NCI-H524 (cell line): ENCODE data around the gene XG.
"Not testable (repeated sequence)": the region's sequence is repeated elsewhere in the genome, so short reads cannot be mapped to it uniquely, and the experiment has no call there.

Experiments
- DNase-seq, 2 experiments: peaks; one replicate each; lab custom pipeline; 2025; lab: John Stamatoyannopoulos, UW

The XG gene, protein sequence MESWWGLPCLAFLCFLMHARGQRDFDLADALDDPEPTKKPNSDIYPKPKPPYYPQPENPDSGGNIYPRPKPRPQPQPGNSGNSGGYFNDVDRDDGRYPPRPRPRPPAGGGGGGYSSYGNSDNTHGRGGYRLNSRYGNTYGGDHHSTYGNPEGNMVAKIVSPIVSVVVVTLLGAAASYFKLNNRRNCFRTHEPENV

DNA sequence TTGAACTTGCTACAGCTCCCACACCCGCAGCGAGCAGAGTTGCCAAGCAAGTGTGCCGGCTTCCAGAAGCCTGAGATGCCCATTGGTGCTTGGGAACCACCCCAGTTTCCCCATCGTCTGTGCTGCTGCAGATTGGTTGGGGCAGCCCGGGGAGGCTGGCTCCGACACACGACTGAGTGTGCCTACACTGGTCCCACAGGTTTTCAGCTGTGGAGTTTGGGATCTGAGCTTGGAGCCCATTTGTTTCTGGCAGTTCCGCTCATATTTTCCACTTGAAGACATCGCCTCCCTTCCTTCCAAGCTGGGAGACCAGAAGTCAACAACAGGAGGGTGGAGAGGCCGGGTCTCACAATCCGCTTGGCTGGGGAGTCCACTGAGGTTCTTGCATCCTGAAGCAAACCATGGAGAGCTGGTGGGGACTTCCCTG is at the start of gene XG:
Gene XG (plus strand): TSS at position 167 of the 427 bp plus-strand sequence. CDS start 235 bp downstream, at position 402.
- not testable (repeated sequence) for DNase-seq

DNA sequence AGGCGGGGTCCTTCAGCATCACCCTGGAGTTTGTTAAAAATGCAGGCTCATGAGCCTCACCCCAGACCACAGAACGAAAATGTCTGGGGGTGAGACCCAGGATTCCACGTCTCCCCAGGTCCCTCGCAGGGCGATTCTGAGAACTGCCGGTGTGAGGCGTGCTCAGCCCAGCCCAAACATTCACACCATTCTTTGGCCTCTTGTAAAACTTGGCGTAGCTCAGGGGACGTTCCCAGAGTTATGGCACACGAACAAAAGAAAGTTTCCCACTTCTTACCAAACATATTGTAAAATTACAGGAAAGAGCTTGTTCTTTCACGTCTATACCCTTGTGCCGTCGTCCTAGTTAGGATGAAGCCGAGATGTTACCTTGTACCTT is 47.9 kb upstream of the XG start:
- DNase-seq, result no peak

DNA sequence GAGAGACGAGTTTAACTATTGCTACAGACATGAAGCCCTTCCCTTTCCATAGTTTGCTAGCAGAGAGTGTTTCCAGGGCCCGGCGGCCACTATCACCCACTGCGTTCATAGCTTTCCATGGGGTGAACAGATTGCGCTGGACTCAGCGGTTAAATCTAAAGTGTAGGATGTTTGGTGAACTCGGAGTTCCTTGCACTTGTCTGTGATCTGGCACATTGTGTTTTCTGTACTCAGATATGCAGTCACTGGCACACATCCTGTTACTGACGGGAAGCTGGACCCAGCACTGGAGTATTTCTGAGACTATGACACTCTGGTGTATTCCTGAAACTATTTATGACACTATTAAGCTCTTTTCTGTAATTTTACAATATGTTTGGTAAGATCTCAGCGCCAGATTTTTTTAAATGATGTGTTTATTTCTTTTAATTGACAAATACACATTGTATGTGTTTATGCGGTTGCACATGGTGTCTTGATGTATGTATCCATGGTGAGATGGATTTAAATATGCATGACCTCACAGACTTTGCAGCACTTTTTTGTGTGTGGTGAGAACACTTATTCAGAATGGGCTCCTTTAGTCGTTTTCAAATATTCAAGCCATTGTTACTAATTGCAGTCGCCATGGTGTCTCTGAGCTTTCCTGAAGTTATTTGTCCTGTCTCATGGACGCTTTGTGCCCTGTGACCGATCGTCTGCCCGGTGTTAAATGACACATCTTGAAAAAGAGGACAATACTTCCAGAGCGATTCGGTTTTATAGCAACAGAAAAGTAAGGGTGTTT is 46.6 kb upstream of the XG start:
- no peak for DNase-seq

DNA sequence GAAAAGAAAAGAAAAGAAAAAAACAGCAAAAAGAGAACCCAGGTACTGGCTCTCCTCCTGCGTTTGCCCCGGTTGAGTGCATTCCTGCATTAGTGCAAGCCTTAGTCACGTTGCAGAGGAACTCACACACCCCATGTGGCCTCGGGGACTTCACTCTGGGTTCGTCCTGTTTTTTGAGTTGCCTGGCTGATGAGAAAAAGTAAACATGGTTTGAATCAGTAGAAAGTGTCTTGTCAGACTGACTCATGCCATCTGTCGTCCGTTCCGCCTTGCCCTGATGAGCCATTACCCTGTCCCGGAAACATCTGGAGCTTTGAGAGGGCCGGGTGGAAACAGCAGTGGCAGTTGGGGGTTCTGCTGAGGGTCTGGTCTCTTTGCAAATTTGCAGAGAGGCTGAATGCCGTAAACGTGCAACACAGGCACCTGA is 44.5 kb upstream of the XG start:
- DNase-seq, result no peak

DNA sequence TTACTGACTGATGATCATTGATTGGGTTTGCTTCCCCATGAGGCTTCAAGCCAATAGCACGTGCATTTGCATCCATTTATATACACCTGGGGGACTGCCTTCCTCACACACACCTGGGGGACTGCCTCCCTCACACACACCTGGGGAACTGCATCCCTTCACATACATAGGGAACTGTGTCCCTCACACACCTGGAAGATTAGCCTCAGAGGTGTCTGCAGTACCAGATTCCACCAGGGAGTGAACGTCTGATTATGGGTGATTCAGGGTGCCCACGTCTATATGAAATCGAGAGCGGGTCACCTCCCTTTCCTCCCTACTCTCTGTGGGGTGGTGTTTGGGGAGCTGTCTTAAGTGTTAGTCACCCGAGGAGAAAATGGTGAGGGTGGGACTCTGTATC is 43.8 kb upstream of the XG start:
- DNase-seq, result no peak

DNA sequence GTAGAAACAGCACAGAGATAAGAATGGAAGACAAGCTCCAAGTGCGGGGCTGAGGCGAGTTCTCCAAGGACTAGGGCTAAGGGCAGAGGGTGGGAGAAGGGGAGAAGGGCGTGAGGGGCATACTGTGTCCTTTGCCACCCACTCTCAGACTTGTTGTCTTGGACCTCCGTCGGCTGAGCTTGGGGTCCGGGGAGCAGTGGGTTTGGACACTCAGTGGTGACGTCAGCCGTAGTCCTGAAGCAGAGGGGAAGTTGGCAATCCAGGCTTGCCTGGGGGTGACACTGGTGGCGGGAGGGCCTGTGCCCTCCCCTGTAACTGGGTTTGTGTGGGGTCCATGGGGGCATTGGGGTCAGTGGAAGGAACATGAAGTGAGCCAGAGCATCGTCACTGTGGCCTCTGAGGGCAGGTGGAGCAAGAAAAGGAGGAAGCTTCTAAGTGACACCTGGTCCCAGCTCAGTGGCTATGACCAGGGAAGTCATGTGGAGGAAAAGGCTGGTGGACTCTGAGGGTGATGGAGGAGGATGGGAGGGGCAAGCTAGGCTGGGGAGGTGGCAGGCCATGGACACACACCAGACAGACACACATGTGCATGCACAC is 43.1 kb upstream of the XG start:
- no peak for DNase-seq

DNA sequence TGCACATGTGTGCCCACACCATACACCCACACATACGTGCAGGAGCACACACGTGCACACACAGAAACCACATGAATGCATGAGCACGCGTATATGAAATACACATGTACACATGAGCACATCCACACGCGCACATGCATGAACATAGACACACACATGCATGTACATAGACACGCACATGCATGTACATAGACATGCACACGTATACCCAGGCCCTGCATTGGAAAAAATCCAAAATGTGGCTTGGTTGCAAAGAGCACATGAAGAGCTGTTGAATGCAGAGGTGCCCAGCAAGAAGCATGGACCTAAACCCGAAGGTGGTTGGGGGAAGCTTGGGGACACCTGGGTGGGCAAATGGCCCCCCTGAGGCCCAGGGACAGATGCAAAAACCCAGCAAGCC is 42.3 kb upstream of the XG start:
- DNase-seq, result no peak

DNA sequence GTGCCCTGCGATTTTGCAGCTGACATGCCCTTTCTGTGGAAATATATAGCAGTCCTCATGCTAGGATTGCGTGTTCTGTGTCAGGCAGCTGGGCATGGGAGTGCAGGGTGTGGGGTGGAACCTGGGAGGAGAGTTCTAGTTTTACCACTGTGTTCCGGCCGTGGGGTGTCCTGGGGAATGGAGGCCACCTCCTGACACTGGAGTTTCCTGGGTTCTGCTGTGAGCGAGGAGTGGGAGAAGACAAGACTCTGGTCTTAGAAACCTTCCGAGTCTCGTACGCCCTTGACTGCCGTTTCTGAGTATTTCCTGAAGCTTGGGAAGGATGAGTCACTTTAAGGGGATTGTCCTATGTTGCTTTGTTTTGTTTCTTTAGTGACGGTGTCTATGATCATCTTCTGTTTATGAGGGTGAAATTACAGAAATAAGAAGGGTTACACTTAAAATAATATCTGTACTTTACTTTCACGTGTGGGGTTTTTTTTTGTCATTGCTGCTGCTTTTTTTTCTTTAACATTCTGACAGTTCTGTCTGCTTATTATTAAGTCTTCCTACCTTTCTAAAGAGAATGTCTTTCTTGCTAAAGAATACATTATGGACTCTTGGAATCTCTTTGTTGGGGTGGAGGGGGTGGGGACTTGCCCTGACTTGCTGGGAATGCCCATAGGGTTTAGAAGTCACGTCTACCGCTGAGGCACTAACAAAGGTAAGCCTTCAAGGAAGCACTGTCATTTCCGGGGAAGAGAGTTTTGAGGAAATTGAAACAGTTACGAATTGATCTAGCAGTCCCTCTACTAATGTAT is 41.6 kb upstream of the XG start:
- no peak for DNase-seq

DNA sequence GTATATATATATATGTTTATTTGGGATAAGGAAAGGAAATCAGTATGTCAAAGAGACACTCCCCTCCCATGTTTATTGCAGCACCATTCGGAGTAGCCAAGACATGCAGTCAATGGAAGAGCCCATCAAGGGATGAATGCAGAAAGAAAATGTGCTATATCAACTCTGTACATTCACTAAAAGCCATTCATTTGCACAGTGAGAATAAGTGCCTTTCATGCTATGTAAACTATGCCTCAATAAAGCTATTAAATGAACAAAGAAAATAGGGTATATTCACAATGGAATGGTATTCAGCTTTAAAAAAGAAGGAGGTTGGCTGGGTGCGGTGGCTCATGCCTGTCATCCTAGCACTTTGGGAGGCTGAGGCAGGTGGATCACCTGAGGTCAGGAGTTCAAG is 40.4 kb upstream of the XG start:
- no peak for DNase-seq

DNA sequence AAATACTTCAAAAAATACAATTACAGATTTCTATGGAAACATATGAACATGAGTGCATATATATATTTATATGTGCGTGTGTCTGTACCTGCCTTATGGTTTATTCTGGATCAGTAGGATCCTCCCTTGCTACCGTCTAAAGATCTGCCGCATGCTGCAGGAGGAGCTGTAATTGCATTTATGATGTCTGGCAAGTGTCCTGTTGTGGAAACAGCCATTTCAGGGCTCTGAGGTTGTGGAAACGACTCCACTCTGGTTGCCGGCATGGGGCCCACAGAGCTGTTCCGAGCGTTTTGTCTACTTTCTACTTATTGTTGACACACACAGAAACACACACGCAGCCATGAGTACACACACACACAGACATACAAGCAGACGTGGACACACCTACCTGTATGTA is 39.4 kb upstream of the XG start:
- no peak for DNase-seq

DNA sequence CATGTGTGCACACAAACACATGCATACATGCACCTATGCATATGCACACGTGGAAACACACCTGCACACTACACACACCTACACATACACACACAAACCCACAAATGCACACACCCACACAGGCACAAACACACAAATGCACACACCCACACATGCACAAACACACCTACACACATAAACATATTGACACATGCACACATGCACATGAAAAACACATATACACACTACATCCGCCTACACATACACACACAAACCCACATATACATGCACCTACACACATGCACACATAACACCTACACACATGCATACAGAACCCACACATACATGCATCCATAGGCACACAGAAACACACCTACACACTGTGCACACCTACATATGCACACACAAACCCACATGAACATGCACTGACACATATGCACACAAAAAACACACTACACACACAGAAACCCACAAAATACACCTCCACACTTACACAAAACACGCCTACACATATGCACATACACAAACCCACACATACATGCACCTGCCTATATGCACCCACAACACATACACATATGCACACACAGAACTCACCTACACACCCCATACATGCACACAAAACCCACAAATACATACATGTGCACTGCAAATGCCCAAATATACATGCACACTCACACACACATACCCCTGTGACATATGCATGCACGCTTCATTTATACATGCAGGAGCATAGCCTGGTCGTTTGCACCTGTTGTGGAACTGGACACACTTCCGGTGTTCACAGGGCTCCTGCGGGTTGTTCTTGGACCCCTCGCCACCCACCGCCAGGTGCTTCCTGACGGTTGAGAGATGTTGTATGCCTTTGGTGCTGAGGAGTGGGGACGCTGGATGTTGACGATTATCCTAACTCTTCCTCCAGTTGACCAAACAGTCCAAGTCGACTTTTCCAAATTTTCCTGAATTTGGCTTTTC is 38.7 kb upstream of the XG start:
- no peak for DNase-seq

DNA sequence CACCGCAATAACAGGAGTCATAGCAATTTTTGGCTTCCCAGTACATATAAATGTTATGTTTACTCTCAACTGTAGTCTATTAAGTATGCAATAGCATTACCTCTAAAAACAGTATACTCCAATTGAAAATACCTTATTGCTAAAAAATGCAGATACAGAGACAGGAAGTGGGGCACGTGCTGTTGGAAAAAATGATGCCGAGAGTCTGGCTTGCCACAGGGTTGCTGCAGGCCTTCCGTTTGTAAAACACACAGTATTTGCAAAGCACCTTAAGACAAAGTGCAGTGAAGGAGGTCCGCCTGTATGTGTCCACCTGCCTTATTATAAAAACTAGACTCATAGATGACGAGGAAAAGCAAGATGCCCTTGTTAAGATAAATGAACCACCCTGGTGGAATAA is 37.3 kb upstream of the XG start:
- DNase-seq, result no peak

DNA sequence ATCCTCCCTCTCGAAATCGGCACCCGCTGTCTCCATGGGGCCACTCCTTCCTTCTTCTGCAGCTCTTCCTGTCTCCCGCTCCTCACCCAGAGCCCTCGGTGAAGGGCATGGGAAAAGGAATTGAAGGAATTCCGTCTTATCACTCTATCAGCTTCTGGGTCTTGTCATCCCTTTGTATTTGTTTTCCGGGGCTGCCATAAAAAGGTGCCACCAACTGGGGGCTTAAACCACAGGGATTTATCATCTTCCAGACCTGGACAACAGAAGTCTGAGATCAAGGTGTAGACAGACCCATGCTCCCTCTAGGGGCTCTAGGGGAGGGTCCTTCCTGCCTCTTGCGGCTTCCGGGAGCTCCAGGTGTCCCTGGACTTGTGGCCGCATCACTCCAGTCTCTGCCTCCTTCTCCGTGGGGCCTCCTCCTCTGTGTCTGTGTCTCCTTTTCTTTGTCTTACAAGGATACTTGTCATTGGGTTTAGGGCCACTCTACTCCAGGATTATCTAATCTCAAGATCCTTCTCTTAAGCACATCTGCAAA is 36.7 kb upstream of the XG start:
- no peak for DNase-seq

DNA sequence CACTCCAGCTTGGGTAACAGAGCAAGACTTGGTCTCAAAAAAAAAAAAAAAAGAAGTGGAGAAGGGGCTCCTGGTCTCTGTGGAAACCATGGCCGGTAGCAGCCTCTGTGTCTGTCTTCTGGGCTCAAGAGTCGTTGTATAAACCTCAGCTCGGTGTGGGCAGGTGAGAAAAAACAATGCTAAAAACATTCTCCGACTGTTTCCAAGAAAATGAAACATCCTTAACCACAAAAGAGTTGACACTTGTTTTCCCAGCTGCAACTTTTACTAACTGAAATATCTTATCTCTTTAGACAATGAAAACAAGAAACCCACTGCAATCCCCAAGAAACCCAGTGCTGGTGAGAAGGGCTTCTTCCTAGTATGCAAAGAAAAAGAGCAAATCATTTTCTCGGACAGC is 34.5 kb upstream of the XG start:
- no peak for DNase-seq

DNA sequence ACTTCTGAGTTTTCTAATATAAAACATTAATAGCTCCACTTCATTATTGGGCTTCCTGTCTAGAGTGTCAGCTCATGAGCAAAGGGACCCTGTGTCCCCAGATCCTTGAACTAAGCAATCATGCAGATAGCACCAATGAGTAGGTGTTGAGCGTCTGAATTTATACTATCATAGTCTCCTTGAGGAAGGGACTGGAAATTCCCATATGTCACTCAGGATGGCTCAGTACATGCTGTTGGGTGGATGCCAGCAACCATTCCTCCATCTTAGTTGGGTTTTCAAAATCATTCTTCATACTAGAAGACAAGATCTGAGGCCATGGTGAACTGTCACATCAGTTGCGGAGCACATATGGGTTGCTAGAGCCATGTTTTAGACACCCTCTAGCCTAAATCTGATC is 33.0 kb upstream of the XG start:
- no peak for DNase-seq

DNA sequence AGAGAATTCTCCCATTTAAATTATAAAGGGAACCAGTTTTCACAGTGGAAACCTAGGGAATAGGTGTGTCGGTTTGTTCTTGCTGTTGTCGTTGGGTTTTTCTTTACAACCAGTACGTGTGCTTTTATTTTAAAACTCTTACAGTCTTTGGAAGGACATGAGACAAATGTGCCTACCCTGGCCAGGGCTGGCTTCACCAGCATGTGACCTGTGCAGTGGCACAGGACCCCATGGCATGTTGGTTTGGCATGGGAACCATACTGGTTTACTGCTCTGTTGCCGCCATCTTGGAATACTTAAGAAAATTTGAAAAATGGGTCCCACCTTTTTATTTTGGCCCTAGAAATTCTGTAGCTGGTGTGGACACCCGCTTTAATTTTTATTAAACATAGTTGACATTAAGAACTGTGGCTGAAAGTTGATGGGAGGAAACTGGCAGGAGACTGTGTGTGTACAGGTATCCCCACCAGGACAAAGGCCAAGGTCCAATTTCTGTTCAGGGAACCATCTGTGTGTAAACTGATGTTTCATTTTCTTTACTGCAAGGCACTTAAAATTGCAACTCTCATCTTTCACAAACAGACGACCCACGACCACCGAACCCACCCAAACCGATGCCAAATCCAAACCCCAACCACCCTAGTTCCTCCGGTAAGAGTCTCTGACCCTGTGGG is 31.9 kb upstream of the XG start:
- no peak for DNase-seq

DNA sequence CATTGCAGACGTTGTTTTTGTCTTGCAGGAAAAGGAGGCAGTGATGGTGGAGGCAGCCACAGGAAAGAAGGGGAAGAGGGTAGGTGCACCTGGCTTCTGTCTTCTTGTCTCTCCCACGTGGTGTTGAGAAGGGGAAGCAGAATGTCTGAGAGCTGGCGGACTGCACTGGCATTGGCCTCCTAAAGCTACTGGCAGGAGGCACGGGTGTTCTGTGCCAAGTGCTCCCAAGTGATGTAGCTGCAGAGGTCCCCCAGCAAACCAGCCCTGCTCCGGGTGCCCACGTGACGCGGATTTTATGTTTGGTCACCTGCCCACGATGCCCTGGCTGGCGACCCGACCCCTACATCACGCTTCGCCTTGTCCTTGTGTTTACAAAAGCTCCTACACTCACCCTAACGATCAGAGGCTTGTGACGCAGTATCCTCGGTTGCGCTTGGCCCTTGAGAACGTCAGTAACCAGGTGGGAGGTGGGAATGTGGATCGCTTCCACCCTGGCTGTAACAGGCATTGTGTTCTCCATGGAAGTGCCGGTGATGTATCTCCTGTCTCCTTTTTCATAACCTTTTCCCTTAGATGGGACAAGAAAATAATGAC is 28.5 kb upstream of the XG start:
- DNase-seq, result no peak

DNA sequence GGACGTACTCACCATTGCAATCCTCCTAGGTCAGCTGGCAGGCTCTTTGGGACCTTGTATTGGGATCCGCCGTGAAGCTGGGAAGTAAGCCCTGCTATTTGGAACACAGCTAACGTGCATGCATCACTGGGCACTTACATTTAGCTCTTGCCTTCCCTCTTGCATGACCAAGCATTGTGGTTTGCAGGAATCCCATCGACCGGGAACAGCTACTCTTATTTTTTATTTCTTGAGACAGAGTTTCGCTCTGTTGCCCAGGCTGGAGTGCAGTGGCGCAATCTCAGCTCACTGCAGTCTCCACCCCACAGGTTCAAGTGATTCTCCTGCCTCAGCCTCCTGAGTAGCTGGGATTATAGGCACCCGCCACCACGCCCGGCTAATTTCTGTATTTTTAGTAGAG is 24.6 kb upstream of the XG start:
- DNase-seq, result not testable (repeated sequence)

DNA sequence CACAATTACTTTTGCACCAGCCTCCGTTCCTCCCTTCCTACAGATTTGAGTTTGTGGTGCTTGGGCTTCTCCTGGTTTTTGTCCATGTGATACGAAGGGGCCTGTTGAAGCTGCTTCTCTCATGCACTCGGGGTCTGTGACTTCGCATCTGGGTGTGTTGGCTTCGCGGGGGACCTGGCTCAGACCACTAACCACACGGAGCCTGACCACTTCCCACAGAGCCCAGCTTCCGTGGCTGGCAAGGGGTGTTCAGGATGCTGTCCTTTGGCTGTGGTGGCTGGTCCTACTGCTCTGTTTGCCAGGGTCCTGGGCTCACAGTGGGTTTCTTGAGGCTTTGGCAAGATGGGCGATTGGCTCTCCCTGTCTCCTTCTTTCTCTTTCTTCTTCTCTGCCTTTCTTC is 19.8 kb upstream of the XG start:
- DNase-seq, result no peak

DNA sequence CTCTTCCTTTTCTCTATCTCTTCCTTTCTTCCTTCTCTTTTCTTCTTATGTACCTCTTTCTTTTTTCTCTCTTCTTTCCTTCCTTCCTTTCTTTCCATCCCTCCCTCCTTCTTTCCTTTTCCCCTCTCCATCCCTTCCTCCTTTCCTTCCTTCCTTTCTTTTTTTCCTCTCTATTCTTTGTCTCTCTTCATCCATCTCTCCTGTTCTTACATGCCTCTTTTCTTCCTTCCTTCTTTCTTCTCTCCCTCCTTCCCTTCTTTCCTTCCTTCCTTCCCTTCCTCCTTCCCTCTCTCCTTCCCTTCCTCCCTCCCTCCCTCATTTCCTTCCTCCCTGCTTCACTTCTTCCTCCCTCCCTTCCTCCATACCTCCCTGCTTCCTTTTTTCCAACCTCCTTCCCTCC is 19.2 kb upstream of the XG start:
- DNase-seq, result no peak
